Midbrain (tissue), 1 donor: ENCODE measurements around the gene OR5J2.
"Not testable (repeated sequence)": the region's sequence is repeated elsewhere in the genome, so short reads cannot be mapped to it uniquely, and the experiment has no call there.

Experiments used
- DNase-seq: peaks from one replicate; lab custom pipeline; 2025; lab: John Stamatoyannopoulos, UW

The OR5J2 gene

GRCh38 chr11:56176318-56176717 is at the start of gene OR5J2:
Gene OR5J2 (plus strand): TSS chr11:56176618. CDS start chr11:56176618, 0 bp downstream.
- no peak for DNase-seq

DNA sequence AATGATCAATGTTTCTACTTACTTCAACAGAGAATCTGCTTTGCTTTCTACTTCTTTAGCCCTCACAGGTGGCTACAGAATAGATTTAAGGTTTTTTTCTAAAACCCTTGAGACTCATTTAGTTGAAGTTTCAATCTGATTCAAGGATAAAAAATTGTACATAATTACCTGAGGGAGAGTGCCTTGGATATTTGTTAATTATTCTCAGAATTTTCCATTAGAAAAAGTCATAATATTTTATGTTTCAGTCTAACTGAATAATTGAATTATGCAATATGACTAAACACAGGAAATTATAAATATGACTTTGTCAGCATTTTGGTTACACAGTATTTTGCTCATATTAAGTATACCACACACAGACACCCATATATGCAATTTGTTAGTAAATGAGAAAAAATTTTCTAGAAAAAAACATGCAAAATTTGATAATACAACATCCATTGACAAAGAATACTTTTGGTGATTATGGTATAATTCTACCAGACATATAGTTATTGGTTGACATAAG is 36.2 kb upstream of the OR5J2 start, which contains the start of gene OR8J3:
TSS of gene OR8J3 (minus strand) at position 51 of the 511 bp plus-strand sequence. CDS start 2,483 bp downstream, outside the sequence.
- no peak for DNase-seq

DNA sequence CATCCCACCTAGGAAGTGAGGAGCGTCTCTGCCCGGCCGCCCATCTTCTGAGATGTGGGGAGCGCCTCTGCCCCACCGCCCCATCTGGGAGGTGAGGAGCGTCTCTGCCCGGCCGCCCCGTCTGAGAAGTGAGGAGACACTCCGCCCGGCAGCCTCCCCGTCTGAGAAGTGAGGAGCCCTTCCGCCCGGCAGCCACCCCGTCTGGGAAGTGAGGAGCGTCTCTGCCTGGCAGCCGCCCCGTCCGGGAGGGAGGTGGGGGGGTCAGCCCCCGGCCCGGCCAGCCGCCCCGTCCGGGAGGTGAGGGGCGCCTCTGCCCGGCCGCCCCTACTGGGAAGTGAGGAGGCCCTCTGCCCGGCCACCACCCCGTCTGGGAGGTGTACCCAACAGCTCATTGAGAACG is 32.7 kb upstream of the OR5J2 start:
- DNase-seq, result not testable (repeated sequence)

GRCh38 chr11:56151376-56151775 is 25.0 kb upstream of the OR5J2 start:
- DNase-seq, result no peak

DNA sequence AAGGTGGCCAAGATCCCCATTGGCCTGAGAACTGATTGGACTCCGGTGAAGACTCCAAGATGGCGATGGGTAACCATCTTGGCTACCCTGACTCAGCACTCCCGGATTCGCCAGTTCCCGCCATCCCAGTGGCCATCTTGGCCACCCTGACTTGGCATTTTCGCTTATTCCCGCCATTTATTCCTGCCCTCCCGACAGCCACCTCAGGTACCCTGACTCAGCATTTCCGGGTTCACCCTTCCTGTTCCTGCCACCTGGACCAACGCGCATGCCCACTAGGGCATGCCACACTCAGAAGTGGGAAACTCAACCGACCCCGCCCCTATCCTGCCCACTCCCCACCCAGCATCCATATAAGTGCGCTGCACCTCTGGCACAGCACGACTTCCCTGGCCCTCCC is 24.1 kb upstream of the OR5J2 start:
- DNase-seq, result no peak

GRCh38 chr11:56160217-56160616 is 16.2 kb upstream of the OR5J2 start, which contains the start of gene OR8K5:
Gene OR8K5 (minus strand): TSS chr11:56160317. CDS start chr11:56160317, 0 bp downstream.
- no peak for DNase-seq

- DNase-seq, result no peak
Measured at GRCh38 chr11:56163804-56164203, 12.6 kb upstream of the OR5J2 start.

- no peak for DNase-seq
Measured at GRCh38 chr11:56172256-56172830, 4.1 kb upstream of the OR5J2 start.

DNA sequence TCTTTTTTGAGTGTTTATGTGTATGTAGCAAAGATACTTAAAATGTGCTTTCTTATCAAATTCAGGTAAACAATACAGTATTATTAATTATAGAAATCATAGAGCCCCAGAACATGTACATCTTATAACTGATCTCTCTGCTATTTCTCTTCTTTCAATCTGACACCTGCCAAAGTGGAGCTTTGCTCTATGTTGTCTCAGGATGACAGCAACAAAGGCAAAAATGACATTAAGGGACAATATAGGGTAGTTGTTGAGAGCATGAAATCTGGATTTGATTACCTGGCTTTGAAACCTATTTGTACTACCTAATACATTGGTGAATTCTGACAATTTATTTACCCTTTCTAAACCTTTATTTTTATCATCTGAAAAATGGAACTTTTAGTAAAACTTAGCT is 7.0 kb downstream of the OR5J2 start:
- DNase-seq, result no peak

GRCh38 chr11:56188602-56189001 is 12.2 kb downstream of the OR5J2 start:
- DNase-seq, result no peak

- DNase-seq, result no peak
Measured at GRCh38 chr11:56196705-56197104, 20.3 kb downstream of the OR5J2 start.

GRCh38 chr11:56197367-56197766 is 20.9 kb downstream of the OR5J2 start:
- no peak for DNase-seq

DNA sequence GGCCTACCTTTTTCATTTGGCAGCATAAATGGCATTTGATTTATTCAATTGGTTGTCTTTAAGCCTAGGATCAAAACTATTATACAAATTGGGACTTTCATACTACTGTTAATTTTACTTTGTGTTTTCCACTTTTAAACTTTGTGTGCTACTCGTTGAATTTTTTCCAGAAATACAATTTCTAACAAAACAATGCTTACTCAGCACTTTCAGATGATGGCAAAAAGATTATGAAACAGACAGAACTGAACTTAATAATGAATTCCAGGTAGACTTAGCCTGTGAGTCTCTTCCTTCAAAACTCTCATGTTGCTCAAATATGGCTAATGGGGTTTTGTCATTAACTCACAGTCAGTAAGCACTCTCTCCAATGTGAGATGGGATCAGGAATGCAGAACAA is 31.4 kb downstream of the OR5J2 start:
- DNase-seq, result no peak

GRCh38 chr11:56214537-56214936 is 38.1 kb downstream of the OR5J2 start:
- DNase-seq, result no peak

GRCh38 chr11:56219735-56220134 is 43.3 kb downstream of the OR5J2 start:
- not testable (repeated sequence) for DNase-seq
